ENCODE measurements around the gene ELP5.

- TF ChIP-seq CTCF (IDR thresholded peaks at IDR 0.05 in 4 of 5, conservative IDR thresholded peaks at IDR 0.05 in 1 of 5) (no peak), POLR2A (IDR thresholded peaks at IDR 0.05) (no peak)
These were observed 16.0 kb upstream of the ELP5 start for GRCh38 chr17:7235693-7236665.

All from gastrocnemius medialis (tissue), 4 donors.